Epithelial cell of proximal tubule (primary cell): ENCODE data around the gene SLC23A1. TPM values are rescaled to one million over a fixed set of nuclear protein-coding genes. Genes with fewer than 3 reads are reported as not detected.

ENCODE experiments used
- DNase-seq: peaks from one replicate; pipeline ENCODE4 v3.0.0-alpha.2; 2011; ENCODE audit warnings: low read depth
- H3K4me3 ChIP-seq: 2 replicates; pipeline ENCODE4 v1.5.1; 2011; ENCODE audit warnings: low read depth, mild to moderate bottlenecking, low read length
- CTCF ChIP-seq: conservative IDR thresholded peaks from 2 replicates; pipeline ENCODE4 v1.5.1; 2012; ENCODE audit warnings: low read depth, mild to moderate bottlenecking, low read length
- total RNA-seq: library from RNA; depleted of rRNA; stranded (reverse); fragments of >200 nt; gene quantifications from 2 replicates; pipeline ENCODE4 v1.2.3, GENCODE V29; 2015

Gene SLC23A1
- total RNA-seq, 1 donor from 2014 or later: not detected

- no peak for DNase-seq
- TF ChIP-seq CTCF: no peak
- H3K4me3 ChIP-seq: no peak overlapping the region
Observed at GRCh38 chr5:139399501-139400121, 16.5 kb upstream of the SLC23A1 start.

GRCh38 chr5:139397921-139398320 is 14.8 kb upstream of the SLC23A1 start:
- no peak for TF ChIP-seq CTCF
- no peak overlapping the region for H3K4me3 ChIP-seq
- DNase-seq: no peak

- no peak overlapping the region for H3K4me3 ChIP-seq
- no peak for DNase-seq
- TF ChIP-seq CTCF: no peak
Observed at GRCh38 chr5:139396691-139397090, 13.6 kb upstream of the SLC23A1 start.

- TF ChIP-seq CTCF: peak; percentile 33
- no peak for DNase-seq
- no peak overlapping the region for H3K4me3 ChIP-seq
Observed at GRCh38 chr5:139395844-139396640, 12.9 kb upstream of the SLC23A1 start.

GRCh38 chr5:139394654-139395566 is 11.8 kb upstream of the SLC23A1 start, which contains the start of gene PROB1:
Gene PROB1 (minus strand): TSS chr5:139395104. CDS start chr5:139395081, 23 bp downstream.
- no peak for TF ChIP-seq CTCF
- no peak for DNase-seq
- peak within 1 kb of the TSS; percentile 53 for H3K4me3 ChIP-seq

- peak; percentile 47 for TF ChIP-seq CTCF
- no peak for DNase-seq
- peak overlapping the region; percentile 53 for H3K4me3 ChIP-seq
Observed at GRCh38 chr5:139394123-139394653, 11.1 kb upstream of the SLC23A1 start.
